Cardiac muscle cell (in vitro differentiated cells and primary cell): ENCODE results near the gene ZBTB46. TPM values are rescaled to one million over a fixed set of nuclear protein-coding genes. Genes with fewer than 3 reads are reported as not detected.
"Not testable (repeated sequence)": the region's sequence is repeated elsewhere in the genome, so short reads cannot be mapped to it uniquely, and the experiment has no call there.

ENCODE experiments used
- DNase-seq, 2 donors: peaks; one replicate each; pipeline versions ENCODE4 v3.0.0 to v3.0.0-alpha.2; 2010 to 2017; ENCODE audit warnings: low read depth in 1 of 2, low spot score in 1 of 2
- H3K27ac ChIP-seq: fragments of 200-600 bp; sonication (generic); 2 replicates; pipeline ENCODE4 v1.5.1; 2016
- H3K27me3 ChIP-seq: fragments of 200-600 bp; sonication (generic); 2 replicates; pipeline ENCODE4 v1.6.0; 2016; ENCODE audit warnings: control low read depth
- H3K36me3 ChIP-seq: fragments of 200-600 bp; sonication (generic); 2 replicates; pipeline ENCODE4 v1.5.1; 2016; ENCODE audit warnings: control low read depth
- H3K4me1 ChIP-seq: fragments of 200-600 bp; sonication (generic); 2 replicates; pipeline ENCODE4 v1.8.1; 2017; ENCODE audit warnings: low read depth, mild to moderate bottlenecking, mixed run types
- H3K4me3 ChIP-seq: fragments of 200-600 bp; sonication (generic); 2 replicates; pipeline ENCODE4 v1.5.1; 2016; ENCODE audit warnings: mild to moderate bottlenecking
- H3K9me3 ChIP-seq: fragments of 200-600 bp; sonication (generic); 2 replicates; pipeline ENCODE4 v1.5.1; 2017; ENCODE audit warnings: low read depth, mild to moderate bottlenecking, control low read depth
- polyA plus RNA-seq: library from polyadenylated mRNA; unstranded; fragments of >200 nt; fragmentation: Nextera tagmentation; extraction: Ambion mirVana; gene quantifications from 2 replicates; pipeline ENCODE4 v1.2.1, GENCODE V29; 2016
- total RNA-seq: library from RNA; depleted of rRNA; stranded (reverse); fragments of >200 nt; gene quantifications from 2 replicates; pipeline ENCODE4 v1.2.3, GENCODE V29; 2016
- TF ChIP-seq, protein P1 (sequence below): IDR thresholded peaks from 2 replicates; pipeline ENCODE4 v1.5.1; 2012; ENCODE audit warnings: low read depth, mild to moderate bottlenecking, low read length

Gene ZBTB46
- total and polyA plus RNA-seq, 2 experiments from 2014 or later: 24.1 to 53.4 TPM

DNA sequence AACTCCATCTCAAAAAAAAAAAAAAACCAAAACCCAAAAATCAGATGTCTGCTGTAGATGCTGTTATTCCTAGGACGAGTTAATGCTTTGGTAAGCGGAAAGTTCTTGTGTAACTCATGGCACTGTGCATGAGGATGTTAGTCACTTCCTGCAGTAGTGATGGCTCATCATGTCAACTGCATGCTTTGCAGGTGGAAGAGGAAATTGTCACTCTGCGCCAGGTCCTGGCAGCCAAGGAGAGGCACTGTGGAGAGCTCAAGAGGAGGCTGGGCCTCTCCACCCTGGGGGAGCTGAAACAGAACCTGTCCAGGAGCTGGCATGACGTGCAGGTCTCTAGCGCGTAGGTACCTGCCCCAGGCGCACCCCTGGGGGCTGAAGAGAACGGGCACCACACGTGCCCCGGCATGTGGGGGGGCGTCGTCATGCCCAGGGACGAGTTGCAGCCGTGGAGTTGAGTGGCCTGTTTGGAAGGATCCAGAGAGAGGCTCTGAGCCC lies 42.5 kb upstream of the ZBTB46 start:
- H3K9me3 ChIP-seq: no peaks in the 10 kb centered on the region
- no peaks in the 10 kb centered on the region for H3K27me3 ChIP-seq
- H3K36me3 ChIP-seq: peaks cover 54% of the 10 kb centered on the region
- H3K4me3 ChIP-seq: no peak overlapping the region
- DNase-seq: peak in 1 of 2 donors; percentile 85
- no peak overlapping the region for H3K27ac ChIP-seq
- TF ChIP-seq, protein P1, sequence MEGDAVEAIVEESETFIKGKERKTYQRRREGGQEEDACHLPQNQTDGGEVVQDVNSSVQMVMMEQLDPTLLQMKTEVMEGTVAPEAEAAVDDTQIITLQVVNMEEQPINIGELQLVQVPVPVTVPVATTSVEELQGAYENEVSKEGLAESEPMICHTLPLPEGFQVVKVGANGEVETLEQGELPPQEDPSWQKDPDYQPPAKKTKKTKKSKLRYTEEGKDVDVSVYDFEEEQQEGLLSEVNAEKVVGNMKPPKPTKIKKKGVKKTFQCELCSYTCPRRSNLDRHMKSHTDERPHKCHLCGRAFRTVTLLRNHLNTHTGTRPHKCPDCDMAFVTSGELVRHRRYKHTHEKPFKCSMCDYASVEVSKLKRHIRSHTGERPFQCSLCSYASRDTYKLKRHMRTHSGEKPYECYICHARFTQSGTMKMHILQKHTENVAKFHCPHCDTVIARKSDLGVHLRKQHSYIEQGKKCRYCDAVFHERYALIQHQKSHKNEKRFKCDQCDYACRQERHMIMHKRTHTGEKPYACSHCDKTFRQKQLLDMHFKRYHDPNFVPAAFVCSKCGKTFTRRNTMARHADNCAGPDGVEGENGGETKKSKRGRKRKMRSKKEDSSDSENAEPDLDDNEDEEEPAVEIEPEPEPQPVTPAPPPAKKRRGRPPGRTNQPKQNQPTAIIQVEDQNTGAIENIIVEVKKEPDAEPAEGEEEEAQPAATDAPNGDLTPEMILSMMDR: no peak
- H3K4me1 ChIP-seq: no peaks in the 10 kb centered on the region

DNA sequence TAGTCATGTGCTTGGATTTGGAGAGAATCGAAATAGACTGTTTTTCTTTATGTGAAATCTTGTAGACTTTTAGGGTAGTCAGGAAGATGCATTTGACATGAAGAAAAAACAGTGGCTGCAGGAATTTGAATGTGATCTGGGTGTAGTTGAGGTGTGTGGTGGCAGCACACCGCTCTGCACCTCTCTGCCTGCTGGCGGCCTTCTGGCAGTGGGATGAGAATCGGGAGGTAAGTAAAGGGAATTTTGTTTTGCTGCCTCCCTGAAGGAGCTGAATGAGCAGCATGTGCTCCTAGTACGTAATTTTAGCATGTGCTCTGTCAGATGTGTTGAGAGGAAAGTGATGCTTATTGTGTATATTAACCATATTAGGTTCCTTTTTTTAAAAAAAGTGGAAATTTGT lies 37.2 kb upstream of the ZBTB46 start:
- Histone ChIP-seq H3K36me3 (peaks cover 23% of the 10 kb centered on the region), H3K27me3 (no peaks in the 10 kb centered on the region), H3K4me3 (no peak overlapping the region), H3K27ac (no peak overlapping the region), H3K9me3 (no peaks in the 10 kb centered on the region), H3K4me1 (peaks cover 9% of the 10 kb centered on the region)
- TF ChIP-seq, protein P1: no peak
- no peak for DNase-seq

DNA sequence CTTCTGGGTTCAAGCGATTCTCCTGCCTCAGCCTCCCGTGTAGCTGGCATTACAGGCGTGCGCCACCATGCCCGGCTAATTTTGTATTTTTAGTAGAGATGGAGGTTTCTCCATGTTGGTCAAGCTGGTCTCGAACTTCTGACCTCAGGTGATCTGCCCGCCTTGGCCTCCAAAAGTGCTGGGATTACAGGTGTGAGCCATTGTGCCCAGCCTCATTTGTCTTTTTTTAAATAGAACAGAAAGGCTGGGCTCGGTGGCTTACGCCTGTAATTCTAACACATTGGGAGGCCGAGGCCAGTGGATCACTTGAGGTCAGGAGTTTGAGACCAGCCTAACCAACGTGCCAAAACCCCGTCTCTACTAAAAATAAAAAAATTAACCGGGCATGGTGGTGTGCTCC lies 36.0 kb upstream of the ZBTB46 start:
- not testable (repeated sequence) for H3K27ac ChIP-seq, H3K27me3 ChIP-seq, DNase-seq, H3K4me1 ChIP-seq, H3K9me3 ChIP-seq, H3K4me3 ChIP-seq
- peaks cover 17% of the 10 kb centered on the region for H3K36me3 ChIP-seq

DNA sequence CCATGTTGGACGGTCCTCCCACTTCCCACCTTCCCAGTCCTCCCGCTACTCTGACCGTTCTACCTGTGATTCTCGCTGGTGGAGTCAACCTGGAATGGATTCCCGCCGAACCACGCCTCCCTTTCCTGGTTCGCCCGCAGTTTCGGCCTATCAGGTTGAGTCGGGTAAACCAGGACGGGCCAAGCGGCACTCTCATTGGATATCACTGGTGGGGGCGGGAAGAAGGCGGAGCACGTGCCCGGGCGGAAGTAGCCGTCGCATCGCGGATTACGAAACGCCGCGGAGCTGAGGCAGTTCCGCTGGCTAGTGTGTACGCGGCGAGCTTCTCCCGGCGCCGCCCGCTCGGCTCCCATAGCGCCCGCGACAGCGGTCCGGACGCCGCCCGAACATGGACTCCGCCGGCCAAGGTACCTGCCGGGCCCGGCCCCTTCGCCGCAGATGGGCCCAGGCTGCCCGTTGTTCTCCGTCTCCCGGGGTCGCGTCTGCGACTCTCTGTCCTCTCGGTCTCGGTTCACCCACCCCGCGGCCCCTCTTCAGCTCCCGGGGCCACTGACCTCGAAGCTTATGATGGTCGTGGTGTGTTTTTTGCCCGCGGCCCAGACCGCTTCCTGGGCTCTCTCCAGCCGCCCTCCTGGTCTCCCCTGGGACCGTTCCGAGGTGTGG lies 34.0 kb upstream of the ZBTB46 start, which contains the start of gene TPD52L2:
Gene TPD52L2 (plus strand): TSS at position 293 of the 663 bp plus-strand sequence. CDS start 96 bp downstream, at position 389.
- Histone ChIP-seq H3K36me3 (peaks cover 12% of the 10 kb centered on the region), H3K27ac (peak within 1 kb of the TSS; percentile 90), H3K27me3 (no peaks in the 10 kb centered on the region), H3K4me3 (peak within 1 kb of the TSS; percentile 79), H3K9me3 (no peaks in the 10 kb centered on the region), H3K4me1 (peaks cover 9% of the 10 kb centered on the region)
- TF ChIP-seq, protein P1: no peak
- DNase-seq: peak; percentile 99

DNA sequence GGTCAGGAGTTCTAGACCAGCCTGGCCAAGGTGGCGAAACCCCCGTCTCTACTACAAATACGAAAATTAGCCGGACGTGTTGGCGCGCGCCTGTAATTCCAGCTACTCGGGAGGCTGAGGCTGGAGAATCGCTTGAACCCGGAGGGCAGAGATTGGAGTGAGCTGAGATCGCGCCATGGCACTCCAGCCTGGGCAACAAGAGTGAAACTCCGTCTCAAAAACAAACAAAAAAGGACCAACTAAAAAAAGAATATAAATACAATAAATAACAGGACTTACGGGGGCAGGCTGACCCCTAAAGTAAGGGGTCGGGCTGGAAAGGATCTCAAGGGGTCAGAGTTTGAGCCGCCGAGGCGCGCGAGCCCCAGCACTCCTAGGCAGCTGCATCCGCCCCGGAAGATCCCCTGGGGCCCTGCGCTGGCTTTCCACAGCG lies 33.5 kb upstream of the ZBTB46 start:
- Histone ChIP-seq H3K36me3 (peaks cover 9% of the 10 kb centered on the region), H3K27me3 (no peaks in the 10 kb centered on the region), H3K4me3 (peak overlapping the region; percentile 79), H3K9me3 (no peaks in the 10 kb centered on the region), H3K4me1 (peaks cover 9% of the 10 kb centered on the region), H3K27ac (peak overlapping the region; percentile 62)
- no peak for DNase-seq
- TF ChIP-seq, protein P1: no peak

DNA sequence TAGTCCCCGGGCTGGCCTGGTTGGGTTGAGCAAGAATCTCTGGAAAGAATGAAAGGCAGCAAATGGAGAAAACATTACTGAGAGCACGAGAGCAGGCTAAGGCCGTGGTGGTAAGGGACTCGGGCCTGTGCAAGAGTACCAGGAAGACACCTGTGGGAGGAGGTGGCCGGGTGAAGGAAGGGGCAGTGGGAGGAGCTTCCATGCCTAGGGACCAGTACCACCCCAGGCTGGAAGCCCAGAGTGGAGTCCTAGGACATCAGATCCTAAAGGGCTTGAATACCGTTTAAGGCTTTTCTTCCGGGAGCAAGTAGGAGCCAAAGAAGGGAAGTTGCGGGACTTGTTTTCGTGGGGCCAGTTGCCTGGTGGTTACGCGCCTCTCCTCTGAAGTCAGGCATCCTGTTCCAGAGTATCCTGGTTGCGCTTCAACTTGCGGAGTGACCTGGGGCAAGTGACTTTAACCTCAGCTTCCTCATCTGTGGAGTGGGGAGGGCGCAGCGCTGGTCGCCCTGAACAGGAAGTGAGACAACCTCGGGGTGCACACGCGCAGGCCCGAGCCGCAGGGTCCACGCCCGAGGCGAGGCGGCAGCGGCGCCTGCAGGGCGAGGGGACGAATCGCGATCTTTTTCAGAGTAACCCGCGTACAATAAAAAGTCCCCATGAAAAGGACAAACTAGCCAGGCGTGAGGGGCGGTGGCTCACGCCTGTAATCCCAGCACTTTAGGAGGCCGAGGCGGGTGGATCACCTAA lies 32.9 kb upstream of the ZBTB46 start:
- peak; percentile 85 for DNase-seq
- peak overlapping the region; percentile 79 for H3K4me3 ChIP-seq
- H3K4me1 ChIP-seq: peaks cover 12% of the 10 kb centered on the region
- H3K36me3 ChIP-seq: peaks cover 3% of the 10 kb centered on the region
- H3K9me3 ChIP-seq: no peaks in the 10 kb centered on the region
- TF ChIP-seq, protein P1: peak; percentile 63
- no peaks in the 10 kb centered on the region for H3K27me3 ChIP-seq
- peak overlapping the region; percentile 62 for H3K27ac ChIP-seq
